Measurements from ENCODE around the gene CHCHD3.

DNA sequence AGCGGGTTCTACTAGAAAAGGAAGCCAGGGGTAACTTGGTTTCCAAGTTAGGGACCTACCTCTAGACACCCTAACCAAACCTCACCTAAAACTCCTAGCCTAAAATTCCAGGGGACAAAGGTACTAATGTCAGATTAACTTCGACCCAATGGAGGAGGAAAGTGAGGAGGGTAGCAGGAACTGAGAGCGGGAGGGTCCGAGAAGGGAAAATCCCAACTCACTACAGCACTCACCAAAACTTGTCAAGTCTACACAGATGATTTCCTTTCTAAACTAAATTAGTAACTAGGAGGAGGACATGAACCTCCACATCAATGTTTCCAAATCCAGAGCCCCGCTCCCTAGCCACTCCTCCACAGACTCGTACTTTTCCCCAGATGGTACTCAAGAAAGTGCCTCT, 22.6 kb downstream of the CHCHD3 start:
- TF ChIP-seq YY1 (IDR thresholded peaks at IDR 0.05; ENCODE audit: insufficient read depth, insufficient read length), result no peak
- TF ChIP-seq ZNF274 (IDR thresholded peaks at IDR 0.05; ENCODE audit: low read depth, low read length), result no peak
- TF ChIP-seq SUZ12 (IDR thresholded peaks at IDR 0.05; ENCODE audit: extremely low read depth, insufficient read depth, insufficient read length), result no peak

All from NT2/D1 (cell line).